KBM-7 (cell line): ENCODE results near the gene NEK6.
A peak's percentile ranks its signal among the peaks of the same experiment; 100 is the strongest.

ENCODE experiments used
- DNase-seq: peaks from one replicate; pipeline ENCODE4 v3.0.0-alpha.2; 2015
- in situ Hi-C: fragments of 300-500 bp; cut with MboI; formaldehyde crosslinking; loops from 2 replicates; pipeline ENCODE4 v1.14.3; 2020; ENCODE audit warnings: low sequenced_read_pairs, low pct_unique_long_range_greater_than_20kb, mixed read lengths

Gene NEK6

DNA sequence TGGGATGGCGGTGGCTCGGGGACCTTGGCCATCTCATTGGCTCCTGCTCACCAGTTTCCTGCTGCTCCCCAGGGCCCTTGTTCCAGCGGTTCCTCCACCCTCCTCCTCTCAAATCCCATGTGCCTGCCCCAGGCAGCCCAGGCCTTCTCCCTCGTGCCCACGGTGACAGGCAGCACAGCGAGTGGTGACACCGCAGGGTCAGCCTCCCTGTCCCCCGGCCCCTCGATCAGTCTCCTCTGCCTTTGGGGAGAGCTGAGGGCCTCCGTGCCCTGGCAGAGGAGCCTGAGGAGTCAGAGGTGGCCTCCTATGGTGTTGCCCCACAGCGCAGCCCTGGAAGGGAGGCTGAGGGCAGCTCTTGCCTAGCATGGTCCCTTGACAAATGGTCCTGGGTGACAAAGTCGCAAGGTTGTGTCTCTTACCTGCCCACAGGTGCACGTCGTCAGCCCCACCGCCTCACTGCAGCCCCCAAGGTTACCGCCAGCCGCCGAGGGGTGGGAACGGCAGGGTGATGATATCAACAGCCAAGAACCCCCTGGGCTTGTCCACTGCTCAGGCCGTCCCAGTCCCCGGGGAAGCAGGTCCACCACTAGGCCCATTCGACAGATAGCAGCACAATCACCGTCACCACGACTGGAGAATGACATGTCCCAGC lies 49.8 kb downstream of the NEK6 start:
- in situ Hi-C loops = no loop called here

DNA sequence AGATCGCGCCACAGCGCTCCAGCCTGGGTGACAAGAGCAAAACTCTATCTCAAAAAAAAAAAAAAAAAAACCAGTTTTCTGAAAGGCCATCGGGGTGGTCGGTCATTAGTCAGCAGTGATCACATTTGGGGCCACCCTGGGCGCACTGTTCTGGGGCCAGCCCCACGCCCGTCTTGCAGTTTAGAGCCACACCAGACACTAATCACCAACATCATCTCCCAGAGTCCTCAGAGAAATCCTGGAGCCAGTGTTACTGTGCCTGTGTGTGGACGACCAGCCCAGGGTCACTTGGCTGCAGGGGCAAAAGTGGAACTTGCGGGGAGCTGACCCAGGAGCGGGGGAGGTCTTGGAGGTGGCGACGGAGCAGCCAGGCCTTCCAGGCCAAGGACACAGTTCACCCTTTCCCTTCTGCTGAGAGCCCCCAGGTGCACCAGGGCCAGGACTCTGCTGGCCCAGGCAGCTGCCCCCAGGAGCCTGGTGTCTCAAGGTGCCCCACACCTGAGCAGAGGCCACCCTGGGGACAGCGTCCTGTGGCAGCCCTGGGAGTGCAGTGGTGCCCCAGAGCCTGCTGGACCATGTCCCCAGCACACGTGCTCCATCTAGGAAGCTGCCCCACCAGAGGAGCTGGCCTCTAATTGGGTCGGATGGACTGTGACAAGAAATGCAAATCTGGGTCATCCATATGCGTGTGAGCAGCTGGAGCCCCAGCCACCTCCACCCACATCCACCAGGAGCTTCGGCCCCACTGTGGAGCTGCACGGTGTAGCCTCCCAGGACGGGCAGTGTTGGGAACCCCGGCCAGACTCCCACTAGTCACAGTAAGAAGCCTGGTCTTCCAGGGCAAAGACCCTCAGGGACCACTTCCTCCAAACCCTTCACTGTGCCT lies 51.1 kb downstream of the NEK6 start:
- in situ Hi-C loops = no loop called here
- no peak for DNase-seq

More for the DNA sequence above, 49.8 kb downstream of the NEK6 start:
- DNase-seq = no peak

DNA sequence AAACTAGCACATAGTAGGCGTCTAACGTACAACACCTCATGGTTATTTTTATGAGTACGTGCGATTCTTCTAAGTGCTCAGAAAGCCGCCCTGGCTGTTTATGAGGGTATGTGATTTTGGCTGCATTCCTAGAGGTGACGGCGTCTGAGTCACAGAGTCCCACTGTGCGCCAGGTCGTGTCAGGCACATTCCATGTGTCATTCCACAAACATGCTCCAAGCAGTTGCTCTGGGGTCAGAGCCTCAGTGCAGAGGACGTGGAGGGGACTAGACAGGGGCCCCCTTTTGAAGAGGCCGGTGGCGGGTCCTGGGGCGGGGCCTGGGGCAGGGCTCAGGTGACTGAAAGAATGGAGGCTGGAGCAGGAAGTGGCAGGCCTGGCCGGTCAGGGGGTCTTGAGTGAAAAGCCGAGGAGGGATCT lies 51.9 kb downstream of the NEK6 start:
- in situ Hi-C loops = no loop called here
- no peak for DNase-seq

DNA sequence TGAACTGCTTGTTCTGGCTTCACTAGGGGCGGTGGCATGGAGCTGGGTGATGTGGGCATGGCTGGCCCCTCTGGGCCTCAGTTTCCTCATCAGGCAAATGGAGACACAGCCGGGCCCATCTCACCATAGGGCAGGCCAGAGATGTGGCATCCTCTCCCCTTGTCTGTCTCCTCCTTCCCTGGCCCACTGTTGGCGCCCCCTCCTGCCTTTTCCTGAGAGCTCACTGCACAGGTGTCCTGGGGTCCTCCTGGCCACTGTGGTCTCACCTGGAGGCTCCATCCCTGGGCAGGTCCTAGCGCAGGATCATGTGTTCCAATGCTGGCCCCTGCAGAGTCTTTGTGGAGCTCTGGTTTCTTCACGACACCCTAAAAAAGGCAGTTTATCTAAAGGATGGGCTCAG lies 53.5 kb downstream of the NEK6 start:
- DNase-seq = no peak
- in situ Hi-C loops = no loop called here

DNA sequence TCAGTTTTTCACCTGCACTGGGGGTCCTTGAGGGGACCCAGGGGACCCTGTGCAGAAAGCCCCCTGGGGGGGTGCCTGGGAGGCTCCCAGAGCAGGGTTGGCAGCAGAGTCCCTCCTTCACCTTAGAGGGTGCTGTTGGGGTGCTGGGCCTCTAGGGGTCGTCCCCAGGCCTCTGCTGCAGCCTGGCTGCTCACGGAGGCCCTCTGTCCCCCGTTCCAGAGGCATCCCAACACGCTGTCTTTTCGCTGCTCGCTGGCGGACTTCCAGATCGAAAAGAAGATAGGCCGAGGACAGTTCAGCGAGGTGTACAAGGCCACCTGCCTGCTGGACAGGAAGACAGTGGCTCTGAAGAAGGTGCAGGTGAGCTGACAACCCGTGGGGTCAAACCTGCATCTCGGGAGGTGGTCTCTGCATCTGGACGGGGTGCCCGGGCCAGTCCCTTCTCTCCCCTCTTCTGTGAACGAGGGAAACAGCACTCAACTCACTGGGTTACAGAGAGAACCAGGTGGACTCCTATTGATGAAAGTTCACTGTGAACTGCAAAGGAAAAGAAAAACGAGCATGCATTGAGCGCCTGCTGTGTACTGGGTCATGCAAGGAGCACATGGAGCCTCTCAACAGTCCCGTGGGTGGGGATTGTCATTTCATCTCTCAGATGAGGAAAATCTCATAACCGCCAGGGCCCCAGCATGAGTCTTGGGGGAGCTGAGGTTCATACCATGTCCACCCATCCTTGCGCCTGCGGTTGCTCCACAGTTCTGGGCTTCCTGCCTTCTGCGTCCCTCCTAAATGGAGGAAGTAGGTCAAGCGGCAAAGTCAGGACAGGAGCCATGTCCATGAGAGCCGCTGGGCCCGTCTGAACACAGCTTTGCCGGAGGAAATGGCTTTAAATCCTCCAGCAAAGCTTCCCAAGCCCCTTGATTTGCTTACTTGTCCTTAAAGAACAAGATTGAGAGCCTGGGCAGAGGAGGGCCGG lies 54.8 kb downstream of the NEK6 start:
- in situ Hi-C loops = no loop called here
- DNase-seq = no peak

DNA sequence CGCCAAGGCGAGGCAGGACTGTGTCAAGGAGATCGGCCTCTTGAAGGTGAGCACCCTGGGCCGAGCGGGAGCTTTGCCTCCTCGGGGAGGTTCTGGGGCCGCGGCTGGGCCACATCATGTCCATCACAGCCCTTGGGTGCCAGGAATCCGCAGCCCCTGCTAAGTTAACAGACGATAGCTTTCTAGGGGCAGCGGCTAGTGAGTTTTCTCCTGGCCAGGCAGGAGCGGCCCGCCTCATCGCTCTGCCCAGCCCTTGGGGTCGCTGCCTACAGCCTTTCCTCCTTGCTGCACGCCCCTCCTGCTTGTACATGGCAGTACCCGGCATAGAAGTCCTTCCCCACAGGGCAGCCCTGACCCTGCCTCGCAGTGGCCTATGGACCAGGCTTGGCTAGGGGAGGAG lies 56.2 kb downstream of the NEK6 start:
- no peak for DNase-seq
- in situ Hi-C loops = no loop called here

DNA sequence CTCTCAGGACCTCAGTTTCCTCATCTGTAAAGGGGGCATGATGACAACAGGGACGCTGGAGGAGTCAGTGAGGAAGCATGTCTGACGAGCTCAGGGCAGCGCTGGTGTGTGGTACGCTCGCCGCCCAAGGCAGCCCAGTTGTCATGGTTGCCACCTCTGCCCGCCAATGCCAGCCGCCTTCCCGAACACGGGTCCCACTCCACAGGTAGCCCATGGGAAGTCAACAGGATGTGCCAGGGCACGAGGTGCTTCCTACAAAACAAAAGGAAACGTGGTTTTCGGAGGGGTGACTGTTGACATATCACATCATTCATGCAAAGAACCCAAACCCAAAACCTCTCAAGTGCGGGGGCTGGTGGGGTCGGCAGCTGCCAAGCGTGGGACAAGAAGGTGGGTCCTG lies 58.1 kb downstream of the NEK6 start:
- in situ Hi-C loops = no loop called here
- DNase-seq = no peak

DNA sequence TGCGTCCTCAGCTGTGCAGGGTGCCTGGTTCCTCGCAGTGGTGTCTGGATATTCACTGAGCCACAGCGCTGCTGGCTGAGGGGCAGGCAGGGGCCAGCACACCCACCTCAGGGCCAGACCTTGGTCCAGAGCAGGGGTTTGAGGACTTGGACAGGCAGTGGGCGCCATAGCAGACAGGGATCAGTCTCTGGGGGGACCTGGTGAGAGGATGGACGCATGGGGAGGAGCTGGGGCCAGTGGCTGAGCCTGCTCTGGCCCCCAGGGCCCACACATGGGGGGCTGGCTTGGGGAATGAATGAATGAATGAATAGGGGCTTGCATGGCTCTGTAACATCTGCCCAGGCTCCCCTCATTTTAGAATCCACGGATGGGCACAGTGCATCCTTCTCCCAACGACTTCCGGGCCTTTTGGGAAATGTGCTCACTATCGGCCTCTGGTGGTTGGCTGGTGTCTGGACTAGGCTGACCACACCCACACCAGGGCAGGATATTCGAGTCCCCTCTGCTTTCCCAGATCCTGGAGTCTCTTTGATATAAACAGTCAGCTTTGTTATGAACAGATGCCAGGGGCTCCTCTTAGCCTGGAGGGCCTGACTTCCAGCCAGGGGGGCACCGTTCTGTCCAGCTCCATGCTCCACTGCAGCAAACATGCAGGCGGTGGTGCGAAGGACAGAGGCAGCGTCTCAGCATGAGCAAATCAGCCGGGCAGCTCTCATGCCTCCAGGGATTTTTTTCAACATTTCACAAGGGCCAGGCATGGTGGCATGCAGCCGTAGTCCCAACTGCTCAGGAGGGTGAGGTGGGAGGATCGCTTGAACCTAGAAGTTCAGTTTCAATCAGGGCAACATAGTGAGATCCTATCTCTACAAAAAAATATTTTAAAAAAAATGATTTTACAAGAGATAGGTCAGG lies 62.6 kb downstream of the NEK6 start:
- peak; percentile 55 for DNase-seq
- in situ Hi-C loops = no loop called here

DNA sequence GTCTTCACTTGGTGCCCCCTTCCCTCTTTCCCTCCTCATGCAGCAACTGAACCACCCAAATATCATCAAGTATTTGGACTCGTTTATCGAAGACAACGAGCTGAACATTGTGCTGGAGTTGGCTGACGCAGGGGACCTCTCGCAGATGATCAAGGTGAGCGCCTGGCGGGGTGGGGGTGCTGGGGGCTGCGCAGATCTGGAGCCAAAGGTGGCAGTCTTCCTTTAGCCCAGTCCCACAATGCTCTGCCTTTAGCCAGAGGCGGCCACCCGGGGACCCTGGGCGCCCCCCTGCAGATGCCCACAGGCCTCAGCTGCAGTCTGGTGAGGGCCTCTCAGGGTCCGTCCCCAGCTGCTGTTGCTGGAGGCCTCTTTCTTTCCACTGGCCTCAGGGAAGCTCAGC lies 63.7 kb downstream of the NEK6 start:
- in situ Hi-C loops = no loop called here
- no peak for DNase-seq

DNA sequence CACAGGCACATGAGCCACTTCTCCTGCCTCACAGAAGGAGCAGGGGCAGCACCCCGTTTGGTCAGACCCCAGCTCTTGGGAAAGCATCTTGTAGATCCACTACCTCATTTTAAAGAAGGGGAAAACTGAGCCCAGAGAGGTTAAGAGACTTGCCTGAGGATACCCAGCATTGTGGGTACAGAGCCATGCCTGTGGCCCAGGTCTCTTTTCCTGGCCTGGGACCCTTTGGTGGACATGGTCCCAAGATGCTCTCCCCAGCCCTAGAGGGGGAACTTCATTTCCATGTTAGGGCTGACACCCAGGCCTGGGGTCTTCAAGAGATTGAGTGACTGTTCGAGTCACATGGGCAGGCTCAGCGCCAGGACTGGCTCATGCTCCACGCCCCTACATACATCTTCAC lies 64.2 kb downstream of the NEK6 start:
- in situ Hi-C loops = no loop called here
- DNase-seq = no peak

DNA sequence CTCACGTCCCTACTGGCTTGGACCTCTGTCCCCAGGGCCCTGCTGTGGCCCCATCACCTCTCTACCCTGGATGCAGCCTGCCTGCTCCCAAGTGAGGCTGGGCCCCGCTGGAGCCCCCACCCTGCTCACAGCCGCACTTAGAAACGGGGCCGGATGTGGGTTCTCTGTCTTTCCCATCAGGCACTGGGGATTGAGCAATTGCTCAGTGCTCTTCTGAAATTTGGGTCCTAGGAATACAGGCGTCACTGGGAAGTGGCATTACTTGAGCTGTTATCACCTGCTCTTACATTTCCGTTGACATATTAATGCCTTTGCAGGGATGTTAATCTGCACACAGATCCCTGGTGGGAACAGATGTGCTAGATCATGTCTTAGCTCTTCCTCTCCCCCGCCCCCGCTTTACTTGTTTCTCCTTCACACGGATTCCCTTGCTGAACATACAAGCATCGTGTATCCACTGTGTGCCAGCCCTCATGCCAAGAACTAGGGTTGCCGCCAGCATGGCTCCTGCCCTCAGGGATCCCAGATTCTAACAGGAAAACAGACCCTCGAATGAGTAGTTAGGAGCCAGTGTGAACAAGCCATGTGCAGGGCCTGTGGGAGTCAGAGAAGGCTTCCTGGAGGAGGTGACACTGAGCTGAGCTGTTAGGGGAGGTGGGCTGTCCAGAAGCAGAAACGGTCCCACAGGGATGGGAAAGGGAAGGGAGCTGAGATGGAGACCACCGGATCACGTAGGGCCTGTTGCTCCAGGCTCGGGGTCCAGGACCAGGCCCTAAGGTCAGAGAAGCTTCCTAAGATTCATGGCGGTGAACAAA lies 65.1 kb downstream of the NEK6 start:
- DNase-seq = peak; percentile 12
- in situ Hi-C loops = no loop called here

DNA sequence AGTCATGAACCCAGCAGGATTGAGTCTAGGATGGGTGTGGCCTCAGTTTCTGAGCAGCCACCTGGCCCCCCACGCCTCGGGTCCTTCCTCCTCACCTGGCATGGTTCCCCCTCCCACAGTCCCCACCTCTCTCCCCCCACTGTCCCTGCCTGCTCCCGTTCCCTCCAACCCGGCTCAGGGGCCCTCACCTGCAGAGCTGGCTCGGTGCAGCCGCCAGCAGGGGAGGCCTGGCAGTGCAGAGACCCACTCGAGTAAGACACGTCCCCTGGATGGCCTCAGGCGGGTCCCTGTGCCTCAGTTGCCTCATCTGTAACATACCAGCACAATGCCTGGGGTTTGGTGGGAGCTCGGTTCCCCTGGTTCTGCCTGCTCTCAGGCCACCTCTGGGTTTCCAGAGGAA lies 66.2 kb downstream of the NEK6 start:
- in situ Hi-C loops = no loop called here
- DNase-seq = no peak

DNA sequence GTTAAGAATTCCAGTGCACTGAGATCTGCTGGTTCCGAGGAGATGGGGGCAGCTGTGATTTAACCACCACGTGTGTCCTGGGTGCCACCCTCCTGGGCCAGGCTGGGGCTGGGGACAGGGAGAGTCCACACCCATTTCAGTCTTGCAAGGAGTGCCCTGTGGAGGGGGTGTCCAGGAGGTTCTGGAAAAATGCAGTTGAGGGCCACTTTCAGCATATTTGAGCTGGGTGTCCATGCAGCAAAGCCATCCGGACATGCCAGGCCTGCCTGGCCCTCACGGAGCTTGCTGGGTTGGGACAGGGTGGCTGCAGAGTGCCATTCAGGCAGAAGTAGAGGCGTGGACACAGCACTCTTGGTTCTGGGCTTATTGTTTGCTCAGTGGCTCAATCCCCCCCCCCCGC lies 68.1 kb downstream of the NEK6 start:
- in situ Hi-C loops = no loop called here
- no peak for DNase-seq

DNA sequence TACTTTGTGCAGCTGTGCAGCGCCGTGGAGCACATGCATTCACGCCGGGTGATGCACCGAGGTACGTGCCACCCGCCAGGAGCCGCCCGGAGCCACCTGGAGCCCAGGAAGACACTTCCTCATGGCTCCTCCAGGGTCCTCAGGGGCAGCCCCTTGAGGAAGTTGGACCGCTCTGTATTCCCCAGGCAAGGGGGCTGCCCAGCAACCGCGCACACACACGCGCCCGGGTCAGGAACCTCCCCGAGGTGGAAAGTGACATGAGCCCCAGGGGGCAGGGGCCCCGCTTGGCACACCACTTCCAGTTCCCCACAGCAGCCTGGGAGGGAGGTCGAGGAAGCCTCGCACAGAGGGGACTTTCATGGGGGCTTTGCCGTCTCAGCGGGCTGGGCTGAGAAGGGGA lies 68.6 kb downstream of the NEK6 start:
- in situ Hi-C loops = no loop called here
- no peak for DNase-seq

DNA sequence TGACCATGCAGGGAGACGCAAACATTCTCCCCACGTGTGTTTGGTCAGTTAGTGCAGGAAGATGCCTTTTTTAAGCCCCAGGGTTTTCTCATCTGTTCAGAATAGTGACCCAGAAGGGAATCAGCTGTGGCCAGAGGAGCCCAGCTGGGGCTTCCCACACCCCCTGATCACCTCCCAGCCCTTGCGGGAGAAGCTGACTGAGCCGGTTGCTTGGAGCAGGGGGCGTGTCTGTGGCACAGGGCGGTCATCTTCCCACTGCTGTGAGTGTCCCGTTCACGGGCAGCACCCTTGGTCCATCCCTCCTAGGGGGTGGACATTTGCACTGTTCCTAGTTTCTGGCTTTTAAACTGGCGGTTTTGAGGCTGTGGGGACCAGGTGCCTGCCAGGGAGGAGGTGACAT lies 69.7 kb downstream of the NEK6 start:
- DNase-seq = no peak
- in situ Hi-C loops = no loop called here

DNA sequence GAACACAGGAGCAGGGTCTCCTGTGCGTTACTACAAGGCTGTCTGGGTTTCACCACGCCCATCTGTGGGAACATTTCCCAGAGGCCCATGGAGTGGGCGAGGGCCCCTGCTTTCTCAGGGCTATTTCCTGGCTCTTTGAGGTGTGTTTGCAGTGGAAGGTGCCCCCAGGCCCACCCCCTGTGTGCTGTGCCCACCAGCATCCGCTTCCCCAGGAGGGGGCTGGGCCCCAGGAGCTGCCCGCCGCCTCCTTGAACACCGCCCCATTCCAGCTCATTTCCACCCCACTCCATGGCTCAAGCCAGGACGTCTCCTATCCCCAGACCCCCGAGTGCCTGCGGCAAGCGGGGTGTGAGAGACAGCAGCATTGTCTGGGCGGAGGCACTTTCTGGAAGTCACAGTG lies 70.5 kb downstream of the NEK6 start:
- in situ Hi-C loops = no loop called here
- DNase-seq = no peak

DNA sequence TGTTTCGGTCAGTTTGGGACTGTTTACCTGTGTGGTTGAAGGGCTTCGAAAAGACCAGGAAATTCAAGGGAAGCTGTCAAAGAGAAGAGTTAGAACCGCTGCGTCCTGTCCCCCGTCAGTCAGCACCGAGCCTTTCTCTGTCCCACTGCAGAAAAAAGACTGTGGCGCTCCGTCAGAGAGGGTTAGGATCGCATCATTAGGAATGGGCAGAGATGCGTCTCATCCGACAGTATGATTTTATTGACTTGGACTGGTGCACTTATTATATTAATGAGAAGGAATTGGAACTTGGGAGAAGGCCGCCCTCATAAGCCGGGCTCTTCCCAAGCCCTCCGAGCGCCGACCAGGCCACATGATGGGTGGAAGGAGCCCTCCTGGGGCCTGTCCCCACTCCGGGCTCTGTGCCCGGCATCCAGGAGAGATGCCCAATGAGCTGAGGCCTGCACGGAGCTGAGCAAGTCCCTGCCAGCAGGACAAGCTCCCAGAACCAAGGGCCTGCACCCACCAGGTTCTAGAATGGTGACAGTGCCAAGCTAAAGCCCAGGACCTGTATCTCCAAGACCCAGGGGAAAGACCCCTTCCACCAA lies 71.5 kb downstream of the NEK6 start:
- DNase-seq = no peak
- in situ Hi-C loops = no loop called here
